HepG2 (cell line): Measurements from ENCODE around the gene CALY. TPM values are rescaled to one million over a fixed set of nuclear protein-coding genes. Genes with fewer than 3 reads are reported as not detected.

ENCODE experiments used
- JARID2 ChIP-seq: sonication (generic); formaldehyde crosslinking; IDR thresholded peaks from 2 replicates; pipeline ENCODE4 v1.8.1; 2023; ENCODE audit warnings: missing genetic modification reagents, inconsistent platforms; ENCODE audit not compliant: insufficient replicate concordance
- NKX3-1 ChIP-seq: sonication (generic); formaldehyde crosslinking; IDR thresholded peaks from 2 replicates; pipeline ENCODE4 v1.5.0; 2020; ENCODE audit warnings: missing genetic modification reagents
- REL ChIP-seq: sonication (generic); formaldehyde crosslinking; conservative IDR thresholded peaks from 2 replicates; pipeline ENCODE4 v1.8.0; 2022; ENCODE audit warnings: mild to moderate bottlenecking, missing genetic modification reagents, moderate library complexity
- SRSF4 ChIP-seq: fragments of 200-400 bp; formaldehyde crosslinking; IDR thresholded peaks from one replicate; pipeline ENCODE4 v1.6.1; 2018; ENCODE audit warnings: mild to moderate bottlenecking, low read depth, low read length, moderate library complexity; ENCODE audit not compliant: poor library complexity, severe bottlenecking
- TAF1 ChIP-seq: sonication (generic); formaldehyde crosslinking; IDR thresholded peaks from 2 replicates; pipeline ENCODE4 v1.4.0; 2020; ENCODE audit warnings: missing genetic modification reagents
- TARDBP ChIP-seq: sonication (generic); formaldehyde crosslinking; IDR thresholded peaks from 2 replicates; pipeline ENCODE4 v1.8.0; 2022; ENCODE audit warnings: mild to moderate bottlenecking, missing genetic modification reagents
- ZFP37 ChIP-seq: sonication (generic); formaldehyde crosslinking; IDR thresholded peaks from 2 replicates; pipeline ENCODE4 v1.4.0; 2020; ENCODE audit warnings: missing genetic modification reagents, borderline replicate concordance
- ZNF18 ChIP-seq: sonication (generic); formaldehyde crosslinking; IDR thresholded peaks from 2 replicates; pipeline ENCODE4 v1.8.0; 2022; ENCODE audit warnings: mild to moderate bottlenecking, missing genetic modification reagents; ENCODE audit not compliant: insufficient replicate concordance
- ZNF318 ChIP-seq: sonication (generic); formaldehyde crosslinking; IDR thresholded peaks from 2 replicates; pipeline ENCODE4 v1.4.0; 2020; ENCODE audit warnings: mild to moderate bottlenecking, missing genetic modification reagents
- ZNF33B ChIP-seq: sonication (generic); formaldehyde crosslinking; IDR thresholded peaks from 2 replicates; pipeline ENCODE4 v1.5.1; 2020; ENCODE audit warnings: mild to moderate bottlenecking, missing genetic modification reagents
- ZNF530 ChIP-seq: sonication (generic); formaldehyde crosslinking; IDR thresholded peaks from 2 replicates; pipeline ENCODE4 v1.5.0; 2020; ENCODE audit warnings: low read depth, mild to moderate bottlenecking, missing genetic modification reagents
- ZNF558 ChIP-seq: sonication (generic); formaldehyde crosslinking; IDR thresholded peaks from 2 replicates; pipeline ENCODE4 v1.9.0; 2022; ENCODE audit warnings: mild to moderate bottlenecking, missing genetic modification reagents, borderline replicate concordance
- ZNF670 ChIP-seq: sonication (generic); formaldehyde crosslinking; IDR thresholded peaks from 2 replicates; pipeline ENCODE4 v1.8.0; 2022; ENCODE audit warnings: mild to moderate bottlenecking, missing genetic modification reagents, borderline replicate concordance
- polyA plus RNA-seq, 8 experiments: library from polyadenylated mRNA; depleted of rRNA in 3 of 8; stranded (reverse) in 7 of 8; unstranded in 1 of 8; fragments of >200 nt; fragmentation: Illumina TruSeq in 4 of 8; extraction: Trizol in 4 of 8; gene quantifications; 2 replicates each; pipeline versions ENCODE4 v1.2.1 to v1.2.3, GENCODE V29; 2011 to 2016; ENCODE audit warnings: low read depth in 4 of 8, missing spikeins in 1 of 8, mixed read lengths in 1 of 8; ENCODE audit not compliant: insufficient read depth in 1 of 8
- total RNA-seq, 5 experiments: library from RNA; depleted of rRNA; stranded (reverse); fragments of >200 nt; fragmentation: Illumina TruSeq; extraction: Trizol; gene quantifications; 2 replicates each; pipeline ENCODE4 v1.2.3, GENCODE V29; 2016; ENCODE audit warnings: low read depth in 1 of 5

CALY gene
- total and polyA plus RNA-seq, 2 of the 13 experiments (the other 11 are each of a cell fraction or from before 2014, with no cell fraction given) = 0.08 TPM; not detected in 1

GRCh38 chr10:133378251-133379096 is 41.8 kb upstream of the CALY start (continued):
- TF ChIP-seq JARID2 (CRISPR knock-in tag) (no peak), TAF1 (CRISPR knock-in tag) (peak; percentile 41; the same call in 1 of the 2 replicates), ZNF18 (CRISPR knock-in tag) (peak; percentile 49), ZNF33B (CRISPR knock-in tag) (0 out of 2 replicates have a peak, but pooled peaks have one; percentile 68), REL (CRISPR knock-in tag) (no peak), ZNF558 (CRISPR knock-in tag) (no peak), ZNF318 (no peak), ZNF670 (peak; percentile 80), NKX3-1 (CRISPR knock-in tag) (0 out of 2 replicates have a peak, but pooled peaks have one; percentile 31), ZFP37 (no peak), TARDBP (CRISPR knock-in tag) (no peak; the same call in 1 of the 2 replicates), SRSF4 (no peak), ZNF530 (CRISPR knock-in tag) (no peak)
